Kidney capillary endothelial cell (primary cell): ENCODE results near the gene TMEM37.

Experiments used
- DNase-seq: peaks from one replicate; pipeline ENCODE4 v3.0.0-alpha.2; 2018; ENCODE audit warnings: low spot score

Gene TMEM37

DNA sequence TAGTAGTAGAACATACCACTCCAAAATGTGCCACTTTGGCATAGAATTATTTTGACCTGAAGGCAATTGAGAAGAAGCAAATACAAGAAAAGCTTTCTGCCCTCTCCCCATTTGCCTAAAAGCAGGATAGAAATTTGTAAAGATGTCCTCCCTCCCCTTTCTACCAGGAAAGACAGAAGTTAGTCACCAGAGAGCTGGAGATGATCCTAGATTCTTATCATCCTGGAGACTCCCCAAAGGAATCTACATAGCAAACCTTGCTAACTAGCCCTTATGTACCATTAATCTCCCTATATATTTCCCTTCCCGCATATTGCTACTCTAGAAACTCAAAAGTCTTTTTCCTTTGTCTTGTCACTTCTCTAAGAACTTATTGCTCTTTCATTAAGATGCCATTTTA is 12.6 kb upstream of the TMEM37 start:
- DNase-seq = no peak

DNA sequence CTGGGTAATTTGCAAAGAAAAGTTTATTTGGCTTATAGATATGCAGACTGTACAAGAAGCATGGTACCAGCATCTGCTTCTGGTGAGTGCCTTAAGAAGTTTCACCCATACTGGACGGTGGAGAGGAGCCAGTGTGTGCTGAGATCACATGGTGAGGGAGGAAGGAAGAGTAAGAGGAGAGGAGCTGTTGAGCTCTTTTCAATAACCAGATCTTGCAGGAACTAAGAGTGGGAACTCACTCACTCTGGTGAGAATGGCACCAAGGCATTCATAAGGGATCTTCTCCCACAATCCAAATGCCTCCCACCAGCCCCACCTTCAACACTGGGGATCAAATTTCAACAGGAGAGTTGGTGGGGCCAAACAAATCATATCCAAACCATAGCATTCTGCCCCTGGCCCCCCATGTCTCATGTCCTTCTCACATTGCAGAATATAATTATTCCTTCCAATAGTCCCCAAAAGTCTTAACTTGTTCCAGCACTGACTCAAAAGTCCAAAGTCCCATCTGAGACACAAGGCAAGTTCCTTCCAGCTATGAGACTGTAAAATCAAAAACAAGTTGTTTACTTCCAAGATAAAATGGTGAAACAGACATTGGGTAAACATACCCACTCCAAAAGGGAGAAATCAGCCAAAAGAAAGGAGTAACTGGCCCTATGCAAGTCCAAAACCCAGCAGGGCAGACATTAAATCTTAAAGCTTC is 11.7 kb upstream of the TMEM37 start:
- no peak for DNase-seq

DNA sequence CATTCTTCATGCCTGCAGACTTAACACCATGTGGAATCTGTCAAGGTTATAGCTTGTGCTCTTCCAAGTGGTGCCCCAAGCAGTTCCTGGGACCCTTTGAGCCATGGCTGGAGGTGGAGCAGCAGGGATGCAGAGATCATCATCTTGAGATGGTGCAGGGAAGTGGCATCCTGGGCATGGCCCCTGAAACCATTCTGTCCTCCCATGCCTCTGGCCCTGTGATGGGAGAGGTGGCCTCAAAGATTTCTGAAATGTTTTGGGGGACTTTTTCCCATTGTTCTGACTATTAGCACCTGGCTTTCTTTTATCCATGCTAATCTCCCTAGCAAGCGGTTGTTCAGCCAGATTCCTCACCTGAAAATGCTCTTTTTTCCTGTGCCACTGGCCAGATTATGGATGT is 10.3 kb upstream of the TMEM37 start:
- no peak for DNase-seq

DNA sequence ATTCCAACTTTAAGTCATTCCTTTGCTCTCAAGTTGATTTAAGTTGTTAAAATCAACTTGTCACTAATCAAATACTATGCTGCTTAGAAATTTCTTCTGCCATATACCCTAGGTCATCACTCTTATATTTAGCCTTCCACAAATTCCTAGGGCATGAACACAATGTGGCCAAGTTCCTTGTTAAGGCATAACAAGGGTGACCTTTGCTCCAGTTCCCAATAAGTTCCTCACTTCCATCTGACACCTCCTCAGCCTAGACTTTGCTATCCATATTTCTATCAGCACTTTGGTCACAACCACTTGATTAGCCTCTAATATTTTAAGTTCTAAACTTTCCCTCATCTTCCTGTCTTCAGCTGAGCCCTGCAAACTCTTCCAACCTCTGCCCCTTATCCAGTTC is 9.9 kb upstream of the TMEM37 start:
- DNase-seq = no peak

GRCh38 chr2:119422360-119423107 is 9.1 kb upstream of the TMEM37 start:
- DNase-seq = no peak

- no peak for DNase-seq
Measured at GRCh38 chr2:119423108-119423444, 8.6 kb upstream of the TMEM37 start.

GRCh38 chr2:119423811-119424210 is 7.8 kb upstream of the TMEM37 start:
- no peak for DNase-seq

GRCh38 chr2:119424284-119425118 is 7.2 kb upstream of the TMEM37 start:
- no peak for DNase-seq

- no peak for DNase-seq
Measured at GRCh38 chr2:119425119-119425405, 6.6 kb upstream of the TMEM37 start.

- no peak for DNase-seq
Measured at GRCh38 chr2:119425620-119426395, 5.8 kb upstream of the TMEM37 start.

DNA sequence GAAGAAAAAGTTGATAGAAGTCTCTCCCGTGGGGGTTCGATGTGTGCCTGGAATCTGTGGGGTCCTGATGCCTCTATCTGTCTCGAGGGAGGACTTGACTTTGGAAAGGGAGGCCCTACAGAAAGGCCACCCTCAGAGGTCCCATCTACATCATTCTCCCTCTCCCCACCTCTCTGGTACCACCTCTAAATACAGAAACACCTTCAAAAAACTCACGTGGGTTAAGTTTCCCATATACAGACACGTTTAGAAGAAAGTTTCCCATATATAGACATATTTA is 5.3 kb upstream of the TMEM37 start:
- DNase-seq = no peak

DNA sequence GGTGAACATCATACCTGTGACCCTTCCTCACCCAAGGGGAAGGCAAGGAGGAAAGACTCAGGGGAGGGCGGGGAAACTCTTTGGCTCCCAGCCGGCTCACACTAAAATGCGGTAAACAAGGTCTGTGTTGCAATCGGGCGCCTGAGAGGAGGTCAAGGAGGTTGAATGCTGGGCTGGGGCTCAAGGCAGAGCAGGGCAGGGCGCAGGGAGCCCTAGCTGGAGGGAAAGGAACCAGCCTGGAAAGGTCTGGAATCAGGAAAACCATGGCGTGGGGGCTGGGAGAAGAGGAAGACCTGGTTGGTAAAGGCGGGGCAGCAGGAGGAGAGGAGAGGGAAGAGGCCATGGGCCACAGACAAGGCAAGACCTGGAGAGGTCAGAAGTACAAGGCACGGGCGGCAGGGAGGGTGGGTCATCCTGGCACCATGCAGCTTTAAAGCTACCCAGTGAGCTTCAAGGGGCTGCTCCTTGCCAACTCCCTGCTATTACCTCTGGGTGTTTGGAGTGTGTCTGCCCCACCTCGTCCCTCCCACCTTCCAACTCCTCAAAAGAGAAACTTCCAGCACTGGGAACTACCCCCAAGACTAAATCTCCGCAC is 4.8 kb upstream of the TMEM37 start:
- DNase-seq = no peak

DNA sequence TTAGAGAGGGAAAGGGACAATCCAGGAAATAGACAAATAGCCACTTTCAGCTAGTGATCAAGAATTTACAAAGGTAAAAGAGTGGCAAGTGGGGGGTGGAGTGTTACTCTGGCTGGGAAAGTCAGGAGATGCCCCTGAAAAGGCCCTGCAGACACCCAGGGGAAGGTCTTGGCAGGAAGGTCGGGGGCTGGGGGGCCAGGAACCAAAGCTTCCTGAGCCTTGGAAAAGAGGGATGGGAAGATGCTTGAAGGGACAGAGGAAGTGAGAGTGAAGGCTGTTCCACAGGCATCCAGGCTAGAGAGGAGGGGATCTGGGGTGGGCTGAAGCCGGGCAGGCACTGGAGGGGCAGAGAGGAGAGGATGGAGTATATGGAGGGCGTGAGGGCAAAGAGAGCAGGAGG is 3.9 kb upstream of the TMEM37 start:
- DNase-seq = no peak

GRCh38 chr2:119428488-119429224 is 3.0 kb upstream of the TMEM37 start:
- no peak for DNase-seq

GRCh38 chr2:119429225-119429981 is 2.3 kb upstream of the TMEM37 start:
- peak; percentile 47 for DNase-seq

- DNase-seq = no peak
Measured at GRCh38 chr2:119430023-119430498, 1.6 kb upstream of the TMEM37 start.

- no peak for DNase-seq
Measured at GRCh38 chr2:119431976-119432850, 559 bp downstream of the TMEM37 start.

- DNase-seq = no peak
Measured at GRCh38 chr2:119432851-119433522, 1.3 kb downstream of the TMEM37 start.
